RKO (cell line): ENCODE measurements around the gene CCDC70.

ENCODE experiments used
- DNase-seq: peaks from one replicate; pipeline ENCODE4 v3.0.0-alpha.2; 2016; ENCODE audit warnings: low spot score

Gene CCDC70

GRCh38 chr13:51862957-51863356 lies 1.2 kb downstream of the CCDC70 start:
- DNase-seq: no peak

DNA sequence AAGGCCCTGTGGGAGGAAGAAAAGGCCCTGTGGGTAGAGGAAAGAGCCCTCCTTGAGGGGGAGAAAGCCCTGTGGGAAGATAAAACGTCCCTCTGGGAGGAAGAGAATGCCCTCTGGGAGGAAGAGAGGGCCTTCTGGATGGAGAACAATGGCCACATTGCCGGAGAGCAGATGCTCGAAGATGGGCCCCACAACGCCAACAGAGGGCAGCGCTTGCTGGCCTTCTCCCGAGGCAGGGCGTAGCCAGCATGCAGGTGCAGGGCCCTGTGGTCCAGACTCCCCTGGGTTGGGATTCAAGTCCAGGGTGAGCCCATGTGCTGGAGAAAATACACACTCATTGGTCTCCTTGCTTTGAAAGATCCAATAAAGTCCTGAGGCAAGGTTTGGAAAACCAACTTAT lies 4.1 kb downstream of the CCDC70 start:
- DNase-seq: no peak

- no peak for DNase-seq
These were observed 5.3 kb downstream of the CCDC70 start for GRCh38 chr13:51867062-51867461.

- no peak for DNase-seq
These were observed 8.1 kb downstream of the CCDC70 start for GRCh38 chr13:51869916-51870315.

- no peak for DNase-seq
These were observed 8.8 kb downstream of the CCDC70 start for GRCh38 chr13:51870616-51871015.

GRCh38 chr13:51873117-51873798 lies 11.5 kb downstream of the CCDC70 start:
- no peak for DNase-seq

- DNase-seq: no peak
These were observed 12.1 kb downstream of the CCDC70 start for GRCh38 chr13:51873837-51874236.

DNA sequence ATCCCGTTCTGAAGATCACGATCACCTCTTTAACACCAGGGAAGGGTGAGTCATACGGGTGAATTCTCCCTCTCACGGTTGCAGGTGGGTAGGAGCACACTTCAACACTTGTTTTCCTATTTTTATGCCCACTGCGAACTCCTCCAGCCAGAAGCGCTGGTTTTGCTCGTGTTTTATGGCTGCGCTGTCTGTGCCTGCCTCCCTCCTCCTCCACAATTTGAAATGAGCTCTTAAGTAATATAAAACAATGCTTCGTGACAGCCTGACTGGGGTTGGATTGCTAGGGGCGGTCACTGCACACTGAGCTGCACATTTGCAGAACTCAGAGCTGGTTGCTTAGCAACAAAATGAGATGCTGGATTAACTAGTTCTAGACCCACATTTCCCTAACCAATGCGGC lies 12.9 kb downstream of the CCDC70 start:
- no peak for DNase-seq

GRCh38 chr13:51879133-51879532 lies 17.4 kb downstream of the CCDC70 start:
- DNase-seq: peak; percentile 10

GRCh38 chr13:51881296-51881695 lies 19.5 kb downstream of the CCDC70 start:
- no peak for DNase-seq

GRCh38 chr13:51882570-51883225 lies 20.9 kb downstream of the CCDC70 start:
- no peak for DNase-seq

DNA sequence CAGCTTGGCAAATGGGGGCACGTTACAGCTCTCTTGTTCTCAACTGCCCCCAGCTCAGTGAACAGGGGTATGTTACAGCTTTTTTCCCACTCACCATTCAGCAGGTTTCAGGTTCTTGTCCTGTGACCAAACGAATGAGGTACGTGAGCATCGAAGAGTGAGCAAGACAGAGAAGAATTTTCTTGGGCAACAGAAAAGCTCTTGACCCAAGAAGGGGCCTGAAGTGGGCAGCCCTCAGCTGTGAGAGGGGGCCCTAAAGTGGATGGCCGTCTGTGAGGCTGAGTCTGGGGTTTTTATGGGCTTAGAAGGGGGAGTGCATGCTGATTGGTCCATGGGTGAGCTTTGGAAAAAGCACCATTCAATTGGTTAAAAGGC lies 21.4 kb downstream of the CCDC70 start:
- no peak for DNase-seq

DNA sequence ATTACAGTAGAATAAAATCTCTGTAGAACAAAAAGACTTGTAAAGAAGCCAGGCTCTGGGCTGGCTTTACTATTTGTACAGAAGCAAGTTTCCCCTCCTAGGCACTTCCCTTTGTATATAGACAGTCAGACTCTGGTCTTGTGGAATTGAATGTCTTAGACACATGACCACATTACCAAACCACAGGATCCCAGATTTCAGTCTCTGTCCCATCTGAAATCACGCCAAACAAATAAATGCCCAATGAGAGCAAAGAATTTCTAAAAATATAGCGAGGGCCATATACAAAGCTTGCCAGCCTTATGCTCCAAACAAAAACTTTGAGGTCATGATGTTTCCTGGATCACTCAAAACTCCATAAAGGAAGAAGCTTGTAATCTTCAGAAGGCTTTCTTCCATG lies 23.9 kb downstream of the CCDC70 start:
- DNase-seq: no peak

GRCh38 chr13:51887468-51887867 lies 25.7 kb downstream of the CCDC70 start:
- DNase-seq: no peak

GRCh38 chr13:51892657-51893056 lies 30.9 kb downstream of the CCDC70 start:
- DNase-seq: no peak

DNA sequence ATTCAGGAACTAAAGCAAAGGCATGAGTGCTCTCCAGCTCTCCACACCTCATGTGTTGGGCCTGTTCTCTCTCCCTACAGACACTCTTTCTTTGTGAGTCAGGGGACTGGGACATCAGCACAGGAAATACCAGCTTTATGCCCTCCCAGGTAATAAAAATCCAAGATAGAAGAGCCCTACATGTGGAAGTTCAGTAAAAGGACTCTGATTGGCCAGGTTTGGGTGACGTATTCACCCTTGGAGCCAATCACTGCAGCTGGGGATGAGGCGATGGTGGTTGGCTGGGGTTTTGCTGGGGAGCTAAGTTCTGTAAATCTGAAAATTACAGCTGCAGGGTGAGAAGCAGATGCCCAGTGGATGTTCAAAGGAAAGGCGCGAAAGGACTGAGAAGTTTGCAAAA lies 32.5 kb downstream of the CCDC70 start:
- DNase-seq: no peak

GRCh38 chr13:51895906-51896888 lies 34.4 kb downstream of the CCDC70 start:
- peak; percentile 66 for DNase-seq

DNA sequence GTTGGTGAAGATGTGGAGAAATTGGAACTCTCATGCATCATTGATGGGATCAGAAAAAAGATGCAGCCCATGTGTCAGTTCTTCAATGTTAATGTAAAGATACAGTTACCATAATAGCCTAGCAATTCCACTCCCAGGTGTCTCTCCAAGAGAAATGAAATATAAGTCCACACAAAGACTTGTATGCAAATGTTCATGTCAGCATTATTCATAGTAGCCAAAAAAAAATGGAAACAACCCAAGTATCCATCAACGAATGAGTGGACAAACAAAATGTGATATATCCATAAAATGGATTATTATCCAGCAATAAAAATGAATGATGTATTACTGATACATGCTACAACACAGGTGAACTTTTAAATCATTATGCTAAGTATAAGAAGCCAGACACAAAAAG lies 38.7 kb downstream of the CCDC70 start:
- no peak for DNase-seq

DNA sequence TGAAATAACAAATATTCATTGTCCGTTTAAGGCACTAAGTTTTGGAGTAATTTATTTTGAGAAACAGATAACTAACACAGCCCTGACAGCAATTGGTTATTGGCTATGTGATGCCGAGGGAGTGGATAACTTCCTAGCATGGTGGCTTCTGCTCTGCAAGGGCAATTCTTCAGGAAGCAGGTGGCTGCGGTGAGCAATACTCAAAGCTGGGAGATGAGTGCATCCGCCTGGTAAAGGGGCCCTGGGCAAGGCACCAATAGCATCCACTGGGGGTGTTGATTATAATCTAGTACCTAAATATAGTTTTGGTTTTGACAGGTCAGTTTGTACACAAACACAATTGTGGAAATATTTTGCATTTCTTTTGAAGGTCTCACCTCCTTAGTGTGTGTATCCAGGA lies 41.0 kb downstream of the CCDC70 start:
- DNase-seq: no peak

DNA sequence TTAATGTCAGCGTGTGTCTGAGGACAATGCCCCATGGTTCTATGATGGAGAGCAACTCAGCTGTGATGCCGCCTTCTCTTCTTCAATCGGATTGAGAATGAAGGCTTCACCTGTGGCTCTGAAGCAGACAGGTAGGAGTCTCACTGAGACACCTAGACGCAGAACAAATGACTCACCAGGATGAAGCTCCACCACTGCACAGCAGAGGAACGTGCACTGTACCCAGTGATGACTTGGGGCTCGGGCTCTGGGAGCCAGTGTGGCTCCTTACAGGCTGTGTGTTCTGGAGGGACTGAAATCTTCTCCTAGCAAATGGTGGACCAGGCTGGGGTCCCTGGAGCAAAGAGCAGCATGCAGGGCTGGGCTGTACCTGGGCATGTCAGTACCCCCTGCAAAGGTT lies 44.0 kb downstream of the CCDC70 start:
- DNase-seq: no peak

- no peak for DNase-seq
These were observed 44.8 kb downstream of the CCDC70 start for GRCh38 chr13:51906581-51906980.

DNA sequence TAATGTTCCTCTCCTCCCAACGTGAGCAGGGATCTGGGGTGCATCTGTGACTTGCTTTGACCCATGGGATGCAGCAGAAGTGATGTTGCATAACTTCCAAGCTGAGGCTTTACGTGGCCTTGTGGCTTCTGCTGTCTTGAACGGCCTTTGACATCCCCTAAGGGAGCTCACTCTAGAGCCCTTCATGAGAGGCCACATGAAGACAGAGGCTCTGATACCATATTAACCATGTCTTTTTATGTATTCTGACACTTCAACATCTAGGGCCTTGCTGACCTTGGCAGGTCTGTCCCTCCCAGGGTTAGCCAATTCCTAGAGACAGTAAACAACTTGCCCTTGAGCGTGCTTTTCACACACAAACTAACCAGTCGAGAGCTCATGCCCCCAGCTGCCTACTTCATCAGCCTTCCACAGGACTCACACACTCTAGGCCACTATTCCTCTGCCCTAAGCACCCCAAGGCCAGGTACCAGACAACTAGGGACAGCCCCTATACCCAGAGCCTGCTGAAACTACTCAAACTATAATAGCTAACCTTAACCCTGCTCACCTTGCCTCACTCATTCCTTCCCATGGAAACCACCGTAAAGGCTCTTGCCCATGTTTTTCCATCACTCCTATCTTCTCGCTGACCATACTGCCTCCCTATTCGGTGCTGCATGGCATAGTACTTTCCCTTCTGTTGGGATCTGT lies 45.4 kb downstream of the CCDC70 start:
- no peak for DNase-seq
